GM19351 (cell line): Measurements from ENCODE around the gene ADAMTS2.

Source experiments
- ATAC-seq: cut with Tn5 transposase; IDR thresholded peaks from one replicate; pipeline ENCODE4 v1.9.1; 2021; ENCODE audit warnings: mild to moderate bottlenecking, moderate library complexity; ENCODE audit not compliant: unreplicated experiment

The ADAMTS2 gene

DNA sequence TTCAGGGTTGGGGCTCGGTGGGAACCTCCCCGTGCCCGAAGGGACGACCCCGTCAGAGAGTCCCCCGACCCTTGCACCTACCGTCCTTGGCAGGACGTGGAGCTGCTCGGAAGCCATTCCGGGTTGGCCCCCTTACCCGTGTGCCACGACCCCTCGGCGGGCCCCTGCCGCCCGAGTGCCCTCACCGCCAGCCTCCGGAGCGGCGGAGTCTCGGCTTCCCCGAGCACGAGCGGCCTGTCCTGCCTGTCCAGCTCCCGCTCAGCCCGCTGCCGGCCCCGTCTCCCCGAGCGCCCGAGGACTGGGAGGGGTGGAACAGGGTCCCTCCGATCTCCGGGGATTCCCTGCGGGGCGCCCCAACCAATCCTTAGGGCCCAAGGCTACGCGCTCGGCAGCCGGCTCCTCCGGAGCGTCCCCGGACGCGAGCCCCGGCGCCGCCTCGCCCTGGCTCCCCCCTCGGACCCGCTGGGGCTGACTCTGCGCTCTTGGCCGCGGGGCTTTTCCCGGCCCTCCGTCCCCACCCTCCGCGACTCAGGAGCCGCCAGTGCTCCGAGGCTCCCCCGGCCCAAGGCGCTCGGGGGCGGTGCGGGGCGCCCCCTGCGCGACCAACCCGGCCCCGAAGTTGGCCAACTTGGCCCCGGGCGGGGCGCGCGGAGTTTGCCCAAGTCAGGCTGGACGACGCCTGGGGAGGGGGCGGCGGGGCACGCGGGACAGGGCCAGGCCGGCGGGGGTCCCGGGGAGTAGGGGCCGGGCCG lies 654 bp downstream of the ADAMTS2 start:
- ATAC-seq = no peak

DNA sequence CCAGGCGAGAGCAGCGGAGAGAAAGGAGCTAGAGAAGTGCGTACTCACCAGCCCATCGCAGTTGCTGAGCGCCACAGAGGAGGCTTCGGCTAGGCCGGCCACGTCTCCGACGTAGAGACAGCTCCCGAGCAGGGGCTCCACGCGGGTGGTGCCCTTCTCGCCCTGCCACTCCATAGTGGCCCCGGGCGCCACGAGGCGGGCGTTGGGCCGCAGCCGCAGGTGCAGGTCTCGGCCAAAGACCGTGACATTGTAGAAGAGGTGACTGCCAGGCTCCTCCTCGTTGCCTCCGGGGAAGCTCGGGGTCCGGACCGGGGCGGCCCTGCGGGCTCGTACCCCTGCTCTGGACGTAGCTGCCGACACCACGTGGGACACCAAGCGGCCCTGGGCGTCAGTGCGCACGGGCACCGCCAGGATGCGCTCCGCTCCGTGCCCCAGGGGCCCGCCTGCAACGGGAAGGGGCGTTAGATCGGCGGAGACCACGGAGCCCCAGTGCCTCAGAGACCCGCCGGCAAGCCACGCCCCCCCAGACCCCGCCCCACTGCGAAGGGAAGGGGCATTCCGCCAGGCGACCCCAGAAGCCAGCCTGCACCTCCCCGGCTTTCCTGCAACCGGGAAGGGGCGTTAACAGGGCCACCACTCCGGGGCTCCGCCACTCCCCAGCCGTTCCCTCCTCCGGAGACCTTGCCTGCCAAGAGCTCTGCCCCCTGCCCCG lies 1.4 kb downstream of the ADAMTS2 start:
- no peak for ATAC-seq

DNA sequence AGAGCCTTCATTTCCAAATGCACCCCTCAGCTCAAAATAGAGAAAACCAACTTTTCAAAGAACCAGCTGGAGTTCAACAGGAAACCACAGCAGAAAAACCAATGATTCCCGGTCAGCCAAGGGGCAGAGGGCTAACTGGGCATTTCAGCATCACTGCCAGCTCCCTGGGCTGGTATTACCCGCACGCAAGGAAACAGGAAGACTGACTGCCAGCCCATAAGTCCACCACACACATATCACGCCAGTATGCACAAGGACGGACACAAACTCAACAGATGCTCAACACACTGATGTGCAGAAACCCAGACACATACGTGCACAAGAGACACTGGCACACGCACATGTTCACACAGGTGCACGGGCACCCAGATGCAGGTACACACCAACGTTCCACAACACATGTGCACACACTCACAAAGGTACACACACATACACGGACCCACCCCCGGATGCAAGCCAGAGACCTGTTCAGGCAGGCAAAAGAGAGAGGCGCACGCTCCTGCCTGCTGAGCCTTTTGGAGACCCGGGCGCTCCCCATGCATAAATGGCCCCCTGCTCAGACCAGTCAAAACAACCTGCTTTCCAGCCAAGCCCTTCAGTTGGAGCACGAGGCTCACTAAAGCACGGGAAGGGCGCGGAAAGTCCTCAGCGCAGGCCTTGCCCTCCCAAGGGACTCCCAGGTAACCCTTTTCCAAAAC lies 2.1 kb downstream of the ADAMTS2 start:
- no peak for ATAC-seq

DNA sequence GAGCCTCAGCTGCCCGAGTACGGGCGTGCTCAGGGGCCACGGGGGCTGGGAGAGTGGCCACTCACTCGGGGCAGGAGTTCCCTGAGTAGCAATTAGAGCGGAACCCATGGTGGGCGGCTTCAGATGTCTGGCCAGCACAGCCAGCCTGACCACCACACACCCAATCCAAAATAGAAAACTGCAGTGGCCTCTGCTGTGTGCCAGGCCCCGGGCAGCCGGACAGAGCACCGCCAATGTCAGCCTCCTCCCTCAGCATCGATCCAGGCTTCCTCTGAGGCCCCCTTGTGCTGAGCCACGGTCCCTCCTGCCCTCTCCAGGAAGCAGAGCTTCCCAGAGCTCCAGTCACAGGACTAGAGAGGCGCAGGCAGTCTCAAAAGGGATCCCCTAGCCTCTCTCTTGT lies 2.7 kb downstream of the ADAMTS2 start:
- ATAC-seq = no peak

DNA sequence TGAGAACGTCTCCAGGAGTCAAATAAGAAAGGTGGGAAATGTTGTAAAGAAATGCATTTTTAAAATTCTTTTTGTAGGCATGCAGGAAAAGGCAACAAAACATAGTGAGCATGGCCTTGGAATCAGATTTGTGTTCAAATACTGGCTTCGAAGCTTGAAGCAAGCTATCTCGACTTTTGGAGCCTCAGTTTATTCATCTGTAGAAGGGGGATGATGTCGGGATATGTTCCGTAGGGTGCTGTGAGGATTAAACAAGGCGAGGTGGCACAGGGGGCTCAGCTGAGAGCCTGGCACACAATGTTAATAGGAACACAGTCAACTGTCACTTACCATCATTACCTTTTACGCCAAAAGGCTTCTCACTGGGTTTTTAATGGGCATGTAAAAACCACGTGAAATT lies 4.8 kb downstream of the ADAMTS2 start:
- ATAC-seq = no peak

DNA sequence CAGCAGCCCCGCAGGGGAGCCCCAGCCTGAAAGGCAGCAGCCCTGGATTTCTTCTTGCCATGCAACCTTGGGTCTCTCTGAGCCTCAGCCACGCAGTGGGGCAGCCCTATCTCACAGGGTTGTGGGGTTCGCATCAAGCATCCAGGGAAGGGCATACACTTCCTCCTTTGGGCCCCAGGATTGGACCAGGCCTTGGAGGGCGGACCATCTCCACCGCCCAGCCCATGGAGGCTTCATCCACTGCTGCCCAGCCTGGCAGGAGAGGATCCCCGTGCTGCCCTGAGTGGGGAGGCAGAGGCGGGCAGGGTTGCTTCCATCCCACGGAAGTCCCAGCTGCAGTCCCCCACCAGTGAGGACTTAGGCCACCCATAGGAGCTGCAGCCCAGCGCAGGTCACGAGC lies 5.3 kb downstream of the ADAMTS2 start:
- no peak for ATAC-seq

DNA sequence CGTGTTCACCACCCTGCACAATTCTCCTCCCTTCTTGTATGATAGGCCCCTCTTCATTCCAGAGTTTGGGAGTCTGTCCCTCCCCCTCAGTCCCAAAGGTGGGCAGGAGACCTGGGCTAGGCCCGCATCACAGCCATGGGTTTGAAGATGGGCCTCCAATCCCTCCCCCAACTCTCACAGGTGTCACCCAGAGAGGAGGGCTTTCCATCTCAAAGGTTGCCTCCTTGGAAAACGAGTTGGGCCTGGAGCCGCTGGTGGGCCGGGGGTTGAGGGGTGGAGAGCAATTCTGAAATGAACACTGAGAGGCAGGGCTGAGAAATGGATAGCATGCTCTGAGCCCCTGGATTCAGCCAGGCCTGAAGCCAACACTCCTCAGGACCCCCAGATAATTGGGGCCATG lies 6.2 kb downstream of the ADAMTS2 start:
- ATAC-seq = no peak

DNA sequence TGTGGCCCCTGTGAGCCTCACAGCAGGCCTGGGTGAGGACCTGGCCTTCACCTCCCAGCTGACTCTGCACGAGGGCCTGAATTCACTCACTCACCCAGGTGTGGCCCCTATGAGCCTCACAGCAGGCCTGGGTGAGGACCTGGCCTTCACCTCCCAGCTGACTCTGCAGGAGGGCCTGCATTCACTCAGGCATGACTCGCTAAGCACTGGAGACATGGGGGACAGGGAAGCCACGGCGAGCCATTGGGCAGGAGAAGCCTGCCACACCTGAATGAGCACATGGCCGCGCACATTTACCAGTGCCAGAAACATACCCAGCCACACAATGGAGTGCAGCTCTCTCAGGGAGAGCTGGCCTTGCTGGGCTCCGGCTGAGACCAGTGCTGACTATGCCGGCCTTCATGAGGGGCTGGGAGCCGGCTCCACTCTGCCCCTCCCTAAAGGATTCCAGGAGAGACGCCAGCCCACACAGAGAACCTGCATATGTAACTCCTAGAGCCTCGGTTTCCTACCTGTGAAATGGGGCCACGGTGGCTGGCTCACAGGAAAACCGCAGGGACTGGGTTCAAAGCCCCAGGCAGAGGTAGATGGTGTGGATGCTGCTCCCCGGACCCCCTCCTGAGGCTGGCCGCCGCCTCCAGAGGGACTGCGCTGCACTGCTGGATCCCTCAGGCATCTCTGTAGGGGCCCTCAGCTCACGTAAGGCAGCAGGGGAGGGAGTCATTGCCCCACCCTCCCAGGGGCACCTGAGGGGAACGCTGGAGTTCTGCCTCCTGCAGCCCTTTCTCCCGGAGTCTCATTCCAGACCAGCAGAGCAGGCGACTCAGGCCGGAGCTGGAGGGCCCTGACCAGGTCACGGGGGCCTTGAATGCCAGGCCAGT lies 7.2 kb downstream of the ADAMTS2 start:
- ATAC-seq = no peak

DNA sequence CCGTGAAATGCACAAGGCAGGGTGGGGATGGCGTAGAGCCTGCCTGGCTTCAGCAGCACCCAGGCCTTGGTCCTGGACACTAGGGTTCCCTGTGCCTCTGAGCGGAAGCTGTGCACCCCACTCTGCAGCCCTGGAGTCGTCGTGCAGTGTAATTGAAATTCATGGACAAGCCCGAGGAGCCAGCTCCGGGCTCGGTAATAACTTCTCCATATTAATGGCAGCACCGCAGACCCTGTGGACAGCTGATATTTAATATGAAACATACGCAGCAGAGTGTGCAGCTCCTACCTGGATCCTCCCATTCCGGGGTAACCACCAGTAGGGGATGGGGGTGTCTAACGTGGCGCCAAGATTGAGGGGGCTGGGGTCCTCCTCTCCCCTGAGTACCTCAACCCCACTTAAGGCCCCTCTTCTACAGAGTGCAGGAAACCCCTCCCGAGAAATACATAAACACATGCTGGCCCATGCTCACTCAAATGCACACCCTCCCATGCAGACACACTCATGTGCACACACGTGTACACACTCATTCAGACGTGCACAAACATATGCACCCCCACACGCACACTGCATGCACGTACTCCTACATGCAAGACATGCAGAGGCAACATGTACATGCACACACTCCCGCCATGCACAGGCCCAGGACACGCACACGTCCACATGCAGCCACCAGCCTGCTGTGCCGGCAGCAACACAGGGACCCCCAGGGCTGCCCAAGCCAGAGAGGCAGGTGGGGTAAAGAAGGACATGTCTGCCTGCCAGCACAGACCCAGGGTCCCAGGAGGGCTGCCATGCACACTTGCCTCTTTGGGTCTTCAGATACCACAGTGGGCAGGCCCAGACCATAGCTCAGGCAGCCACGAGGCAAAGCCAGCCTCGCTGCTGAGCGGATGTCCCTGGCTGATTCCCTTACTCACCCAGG lies 8.1 kb downstream of the ADAMTS2 start:
- ATAC-seq = no peak

DNA sequence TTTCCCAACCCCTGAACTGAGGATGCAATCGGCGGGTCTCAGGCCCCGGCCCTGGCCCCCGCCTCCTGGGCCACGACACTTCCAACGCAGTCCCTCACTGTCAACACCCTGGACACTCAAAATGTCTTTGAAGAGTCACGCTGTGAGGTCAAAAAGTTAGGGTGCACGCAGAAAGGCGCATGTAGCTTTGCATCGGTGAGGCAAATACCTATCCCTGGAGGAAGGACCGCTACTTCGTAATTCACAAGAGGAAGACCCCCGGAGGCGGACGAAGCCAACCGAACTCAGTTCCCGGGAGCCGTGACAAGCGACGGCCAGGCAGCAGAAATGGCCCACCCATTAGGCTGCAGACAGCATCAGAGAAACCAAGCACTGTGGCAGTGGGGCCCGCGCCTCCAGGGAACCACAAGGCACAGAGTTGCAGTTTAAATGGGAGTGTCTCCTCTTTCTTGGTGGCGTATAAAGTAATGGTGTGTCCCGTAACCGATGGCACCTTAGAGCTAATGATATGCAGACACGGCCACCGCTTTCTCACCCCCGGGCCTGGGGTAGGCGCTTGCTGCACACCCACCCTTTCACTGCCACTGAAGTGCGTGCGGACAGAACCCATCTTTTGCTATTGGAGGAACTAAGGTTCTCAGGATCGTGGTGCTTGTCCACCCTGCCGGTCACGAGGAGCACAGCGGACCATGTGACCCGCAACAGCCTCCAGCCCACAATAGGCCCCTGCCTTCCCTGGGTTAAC lies 9.0 kb downstream of the ADAMTS2 start:
- no peak for ATAC-seq

DNA sequence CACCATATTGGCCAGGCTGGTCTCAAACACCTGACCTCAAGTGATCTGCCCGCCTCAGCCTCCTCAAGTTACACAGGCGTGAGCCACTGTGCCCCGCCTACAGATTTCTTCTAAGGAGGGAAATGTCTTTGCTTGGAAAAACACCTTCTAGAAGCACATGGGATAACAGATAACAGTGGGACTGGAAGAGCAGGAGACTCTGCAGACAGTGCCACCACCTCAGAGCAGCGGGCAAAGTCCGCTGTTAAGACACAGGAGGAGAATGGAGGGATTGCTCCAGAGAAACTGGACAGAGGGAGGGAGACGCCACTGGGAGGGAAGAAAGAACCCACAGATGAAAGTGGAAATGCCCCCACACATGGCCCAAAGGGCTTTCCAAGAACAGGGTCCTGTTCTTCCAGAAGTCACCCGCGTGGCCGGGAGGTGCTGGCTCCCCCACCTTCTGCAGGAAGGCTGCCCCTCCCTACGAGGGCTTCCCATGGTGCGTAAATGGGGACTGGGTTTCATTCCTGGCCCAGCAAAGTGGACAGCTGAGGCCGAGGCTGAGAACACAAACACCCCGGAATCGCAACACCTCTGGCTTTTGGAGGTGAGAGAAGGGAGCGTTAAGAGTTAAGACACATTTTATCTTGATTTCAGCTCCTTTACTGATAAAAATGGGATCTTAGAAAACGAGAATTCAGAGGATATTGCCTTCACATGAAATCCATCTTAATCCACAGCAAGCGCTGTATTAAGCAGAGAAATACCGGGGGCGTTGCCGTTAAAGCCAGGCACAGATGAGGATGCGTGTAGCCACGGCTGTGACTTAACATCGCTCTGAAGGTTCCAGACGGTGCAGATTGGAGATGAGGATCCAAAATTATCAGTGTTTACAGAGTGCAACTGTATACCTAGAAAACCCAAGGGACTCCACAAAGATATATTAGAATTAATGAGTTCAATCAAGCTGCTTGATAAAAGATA lies 11.2 kb downstream of the ADAMTS2 start:
- no peak for ATAC-seq

DNA sequence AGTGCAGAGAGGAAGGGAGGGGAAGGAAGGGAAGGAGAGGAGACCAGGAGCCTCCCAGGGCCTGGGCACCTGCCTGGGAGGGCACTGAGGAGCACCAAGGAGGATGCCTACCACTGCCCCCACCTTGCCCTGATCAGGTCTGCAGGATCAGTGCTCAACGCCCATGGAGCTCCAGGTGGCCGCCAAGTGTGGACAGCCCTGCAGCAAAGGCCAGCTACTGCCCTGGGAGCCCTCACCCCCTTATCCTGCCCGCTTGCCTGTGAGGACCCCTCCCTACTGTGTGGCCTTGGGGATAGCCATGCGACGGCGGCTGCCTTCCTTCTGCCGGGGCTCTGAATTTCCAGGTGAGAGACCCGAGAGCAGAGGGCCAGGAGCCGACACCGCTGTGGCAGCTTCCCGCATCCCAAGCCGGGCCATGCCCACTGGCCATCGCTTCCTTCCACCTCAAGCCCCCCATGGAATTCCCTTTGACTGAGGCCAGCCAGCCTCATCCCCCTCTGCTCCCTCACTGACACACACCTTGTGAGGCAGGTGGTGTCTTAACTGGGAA lies 12.4 kb downstream of the ADAMTS2 start:
- no peak for ATAC-seq

DNA sequence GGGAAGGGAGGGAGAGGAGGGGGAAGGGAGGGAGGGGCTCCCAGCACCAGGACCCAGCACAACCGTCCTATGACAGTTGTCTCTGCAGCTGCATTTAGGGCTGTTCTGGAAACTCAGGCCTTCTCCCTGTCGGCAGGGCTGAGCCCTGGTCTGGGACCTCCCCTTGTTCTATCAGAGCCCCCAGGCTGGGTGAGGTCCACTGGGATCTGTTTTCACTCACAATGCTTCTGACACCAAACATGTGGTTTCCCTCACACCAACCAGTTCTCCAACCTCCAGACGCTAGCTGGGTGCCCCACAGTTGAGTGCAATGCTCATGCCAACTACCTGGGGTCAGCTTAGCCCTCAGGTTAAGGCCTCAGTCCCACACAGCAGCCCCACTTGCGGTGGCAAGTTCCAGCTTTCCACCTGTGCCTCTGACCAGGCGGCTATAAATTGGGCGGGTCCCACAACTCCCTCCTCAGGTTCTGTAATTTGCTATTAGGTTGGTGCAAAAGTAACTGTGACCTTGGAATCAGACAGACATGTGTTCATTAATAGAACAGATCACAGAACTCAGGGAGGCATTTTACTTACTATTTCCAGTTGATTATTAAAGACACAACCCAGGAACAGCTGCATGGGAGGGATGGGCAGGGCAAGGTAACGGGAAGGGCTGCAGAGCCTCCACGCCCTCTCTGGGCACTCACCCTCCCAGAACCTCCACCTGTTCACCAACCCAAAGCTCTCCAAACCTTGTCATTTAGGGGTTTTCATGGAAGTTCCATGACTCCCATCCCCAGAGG lies 13.5 kb downstream of the ADAMTS2 start:
- ATAC-seq = no peak

DNA sequence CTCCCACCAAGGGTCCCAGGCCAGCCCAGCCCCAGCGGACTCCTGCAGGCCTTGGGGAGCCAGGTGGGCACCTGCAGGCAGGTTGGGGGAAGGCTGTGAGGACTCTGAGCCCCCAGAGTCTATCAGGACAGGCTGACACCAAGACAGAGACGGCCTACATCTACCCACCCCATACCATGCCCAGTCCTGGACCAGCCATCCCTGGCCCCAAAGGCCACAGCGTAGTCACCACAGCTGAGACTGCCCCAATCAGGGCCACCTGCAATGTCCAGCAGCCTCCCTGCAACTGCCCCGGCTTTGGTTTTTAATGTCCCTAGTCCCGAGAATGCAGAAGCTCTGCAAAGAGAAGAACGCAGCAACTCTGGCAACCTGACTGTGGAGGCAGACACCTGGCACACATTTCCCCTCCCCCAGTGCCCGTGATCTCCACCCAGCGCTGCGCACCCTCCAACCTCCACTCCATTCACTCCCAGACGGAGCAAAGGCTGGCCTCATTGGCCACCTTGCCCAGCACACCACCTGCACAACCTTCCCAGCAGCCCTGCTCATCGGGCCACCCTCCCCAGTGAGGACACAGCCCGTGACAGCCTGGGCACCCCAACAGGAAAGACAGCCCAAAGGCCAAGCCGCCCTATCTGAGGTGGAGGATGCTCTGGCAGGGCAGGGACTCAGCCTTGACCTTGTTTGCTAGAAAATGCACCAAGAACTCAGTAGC lies 14.9 kb downstream of the ADAMTS2 start:
- no peak for ATAC-seq

DNA sequence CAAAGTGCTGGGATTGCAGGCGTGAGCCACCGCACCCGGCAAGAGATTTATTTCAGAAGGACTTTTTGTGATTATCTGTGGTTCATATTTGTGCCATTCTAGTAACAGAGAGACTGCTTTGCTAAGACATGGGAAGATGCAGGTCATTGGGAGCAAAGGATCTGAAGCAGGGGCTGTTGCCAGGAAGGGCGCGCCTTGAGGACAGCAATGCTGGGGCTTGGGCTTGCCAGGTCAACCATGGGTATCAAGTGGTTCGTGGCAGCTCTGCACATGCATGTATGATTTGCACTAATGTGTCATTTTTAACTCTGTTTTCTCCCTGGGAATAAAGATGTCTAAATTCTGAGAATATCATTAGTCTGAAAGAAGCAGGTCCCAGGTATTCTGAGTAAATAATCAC lies 17.0 kb downstream of the ADAMTS2 start:
- ATAC-seq = no peak

DNA sequence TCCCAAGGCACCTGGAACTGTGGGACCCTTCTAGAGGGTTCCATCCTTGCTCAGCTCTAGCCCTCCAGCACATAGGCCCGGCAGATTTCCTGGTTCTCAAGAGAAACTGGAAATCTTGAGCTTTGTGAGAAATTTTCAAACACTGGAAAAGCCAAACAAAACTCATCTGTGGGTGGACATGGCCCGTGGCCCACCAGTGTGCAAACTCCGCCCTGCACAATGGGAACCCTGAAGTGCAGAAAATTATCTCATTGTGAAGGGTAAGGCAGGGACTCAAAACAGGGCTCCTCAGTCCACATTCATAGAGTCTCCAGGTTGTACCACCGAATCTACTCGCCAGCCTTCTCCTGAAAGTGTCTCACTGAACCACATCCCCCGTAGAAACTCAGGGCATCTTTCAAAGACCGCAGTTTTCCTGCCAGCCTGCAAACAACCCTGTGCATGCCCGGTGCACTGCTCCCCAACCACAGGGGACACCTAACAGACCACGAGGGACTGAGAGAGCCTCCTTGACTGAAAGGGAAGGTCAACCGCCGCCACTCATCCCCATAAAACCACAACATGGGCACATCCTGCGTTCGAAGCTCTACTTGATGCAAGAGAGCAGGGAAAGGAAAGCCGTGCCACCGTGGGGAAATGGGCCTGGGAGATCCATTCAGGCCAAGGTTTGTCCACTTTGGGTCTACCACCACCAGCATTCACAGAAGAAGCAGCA lies 18.1 kb downstream of the ADAMTS2 start:
- no peak for ATAC-seq
